Measurements from ENCODE around the gene PCBP1.

DNA sequence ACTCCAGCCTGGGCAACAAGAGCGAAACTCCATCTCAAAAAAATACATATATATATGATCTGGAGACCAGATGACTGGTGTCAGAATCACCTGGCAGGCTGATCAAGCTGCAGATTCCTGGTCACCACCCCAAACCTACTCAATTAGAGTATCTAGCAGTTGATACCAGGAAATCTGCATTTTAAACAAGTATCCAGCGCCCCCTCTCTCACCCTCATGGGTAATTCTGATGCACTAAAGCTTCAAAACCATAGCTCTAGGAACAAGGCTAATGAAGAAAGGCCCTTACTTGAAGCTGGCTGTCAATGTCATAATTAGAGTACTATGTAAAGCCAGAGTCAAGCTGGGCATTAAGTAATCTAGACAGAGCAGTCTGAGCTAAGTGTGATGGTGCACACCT is 25.0 kb upstream of the PCBP1 start:
- TF ChIP-seq, protein P1, sequence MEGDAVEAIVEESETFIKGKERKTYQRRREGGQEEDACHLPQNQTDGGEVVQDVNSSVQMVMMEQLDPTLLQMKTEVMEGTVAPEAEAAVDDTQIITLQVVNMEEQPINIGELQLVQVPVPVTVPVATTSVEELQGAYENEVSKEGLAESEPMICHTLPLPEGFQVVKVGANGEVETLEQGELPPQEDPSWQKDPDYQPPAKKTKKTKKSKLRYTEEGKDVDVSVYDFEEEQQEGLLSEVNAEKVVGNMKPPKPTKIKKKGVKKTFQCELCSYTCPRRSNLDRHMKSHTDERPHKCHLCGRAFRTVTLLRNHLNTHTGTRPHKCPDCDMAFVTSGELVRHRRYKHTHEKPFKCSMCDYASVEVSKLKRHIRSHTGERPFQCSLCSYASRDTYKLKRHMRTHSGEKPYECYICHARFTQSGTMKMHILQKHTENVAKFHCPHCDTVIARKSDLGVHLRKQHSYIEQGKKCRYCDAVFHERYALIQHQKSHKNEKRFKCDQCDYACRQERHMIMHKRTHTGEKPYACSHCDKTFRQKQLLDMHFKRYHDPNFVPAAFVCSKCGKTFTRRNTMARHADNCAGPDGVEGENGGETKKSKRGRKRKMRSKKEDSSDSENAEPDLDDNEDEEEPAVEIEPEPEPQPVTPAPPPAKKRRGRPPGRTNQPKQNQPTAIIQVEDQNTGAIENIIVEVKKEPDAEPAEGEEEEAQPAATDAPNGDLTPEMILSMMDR (conservative IDR thresholded peaks at IDR 0.05; ENCODE audit: low read length) = 0 out of 2 replicates have a peak, but pooled peaks have one; percentile 15
- no peak for TF ChIP-seq EZH2phosphoT487 (IDR thresholded peaks at IDR 0.05; ENCODE audit: borderline replicate concordance)
